ENCODE measurements around the gene POLR1D.

POLR1D gene

GRCh38 chr13:27599845-27600553, 21.7 kb upstream of the POLR1D start:
- H3K4me1 ChIP-seq (ENCODE audit: insufficient read depth, low read length), result peaks cover 13% of the 10 kb centered on the region
- no peaks in the 10 kb centered on the region for H3K9me3 ChIP-seq (ENCODE audit: control insufficient read depth, insufficient read depth, low read length)
- no peak overlapping the region for H3K9ac ChIP-seq (ENCODE audit: low read depth, low read length)
- H3K36me3 ChIP-seq (ENCODE audit: insufficient read depth, low read length), result no peaks in the 10 kb centered on the region

- H3K9me3 ChIP-seq (ENCODE audit: control insufficient read depth, insufficient read depth, low read length), result no peaks in the 10 kb centered on the region
- H3K4me1 ChIP-seq (ENCODE audit: insufficient read depth, low read length), result peaks cover 13% of the 10 kb centered on the region
- H3K36me3 ChIP-seq (ENCODE audit: insufficient read depth, low read length), result no peaks in the 10 kb centered on the region
- no peak overlapping the region for H3K9ac ChIP-seq (ENCODE audit: low read depth, low read length)
Measured at GRCh38 chr13:27600711-27601110, 21.0 kb upstream of the POLR1D start.

- no peaks in the 10 kb centered on the region for H3K9me3 ChIP-seq (ENCODE audit: control insufficient read depth, insufficient read depth, low read length)
- H3K36me3 ChIP-seq (ENCODE audit: insufficient read depth, low read length), result no peaks in the 10 kb centered on the region
- H3K9ac ChIP-seq (ENCODE audit: low read depth, low read length), result no peak overlapping the region
- peaks cover 13% of the 10 kb centered on the region for H3K4me1 ChIP-seq (ENCODE audit: insufficient read depth, low read length)
Measured at GRCh38 chr13:27601208-27601607, 20.5 kb upstream of the POLR1D start.

GRCh38 chr13:27601803-27602202, 19.9 kb upstream of the POLR1D start:
- Histone ChIP-seq H3K4me1 (ENCODE audit: insufficient read depth, low read length) (peaks cover 11% of the 10 kb centered on the region), H3K9me3 (ENCODE audit: control insufficient read depth, insufficient read depth, low read length) (no peaks in the 10 kb centered on the region), H3K36me3 (ENCODE audit: insufficient read depth, low read length) (no peaks in the 10 kb centered on the region), H3K9ac (ENCODE audit: low read depth, low read length) (no peak overlapping the region)

- H3K9ac ChIP-seq (ENCODE audit: low read depth, low read length), result no peak overlapping the region
- H3K4me1 ChIP-seq (ENCODE audit: insufficient read depth, low read length), result peaks cover 15% of the 10 kb centered on the region
- no peaks in the 10 kb centered on the region for H3K36me3 ChIP-seq (ENCODE audit: insufficient read depth, low read length)
- no peaks in the 10 kb centered on the region for H3K9me3 ChIP-seq (ENCODE audit: control insufficient read depth, insufficient read depth, low read length)
Measured at GRCh38 chr13:27605099-27605498, 16.6 kb upstream of the POLR1D start.

- H3K4me1 ChIP-seq (ENCODE audit: insufficient read depth, low read length), result peaks cover 9% of the 10 kb centered on the region
Measured at GRCh38 chr13:27605610-27606200, 16.0 kb upstream of the POLR1D start.

GRCh38 chr13:27607125-27607524, 14.6 kb upstream of the POLR1D start:
- no peak overlapping the region for H3K9ac ChIP-seq (ENCODE audit: low read depth, low read length)
- H3K9me3 ChIP-seq (ENCODE audit: control insufficient read depth, insufficient read depth, low read length), result no peaks in the 10 kb centered on the region

More at GRCh38 chr13:27605610-27606200, 16.0 kb upstream of the POLR1D start:
- no peak overlapping the region for H3K9ac ChIP-seq (ENCODE audit: low read depth, low read length)
- no peaks in the 10 kb centered on the region for H3K9me3 ChIP-seq (ENCODE audit: control insufficient read depth, insufficient read depth, low read length)
- no peaks in the 10 kb centered on the region for H3K36me3 ChIP-seq (ENCODE audit: insufficient read depth, low read length)

GRCh38 chr13:27613628-27614027, 8.1 kb upstream of the POLR1D start:
- Histone ChIP-seq H3K9ac (ENCODE audit: low read depth, low read length) (no peak overlapping the region), H3K4me1 (ENCODE audit: insufficient read depth, low read length) (peaks cover 9% of the 10 kb centered on the region; the same call in 1 of the 2 replicates), H3K9me3 (ENCODE audit: control insufficient read depth, insufficient read depth, low read length) (no peaks in the 10 kb centered on the region), H3K36me3 (ENCODE audit: insufficient read depth, low read length) (no peaks in the 10 kb centered on the region)

More at GRCh38 chr13:27607125-27607524, 14.6 kb upstream of the POLR1D start:
- H3K36me3 ChIP-seq (ENCODE audit: insufficient read depth, low read length), result no peaks in the 10 kb centered on the region
- peaks cover 9% of the 10 kb centered on the region for H3K4me1 ChIP-seq (ENCODE audit: insufficient read depth, low read length)

GRCh38 chr13:27617881-27618321, 3.8 kb upstream of the POLR1D start:
- H3K9ac ChIP-seq (ENCODE audit: low read depth, low read length), result no peak overlapping the region
- peaks cover 10% of the 10 kb centered on the region; the same call in 1 of the 2 replicates for H3K4me1 ChIP-seq (ENCODE audit: insufficient read depth, low read length)
- H3K36me3 ChIP-seq (ENCODE audit: insufficient read depth, low read length), result peaks cover 1% of the 10 kb centered on the region; the same call in 1 of the 2 replicates
- no peaks in the 10 kb centered on the region for H3K9me3 ChIP-seq (ENCODE audit: control insufficient read depth, insufficient read depth, low read length)

- Histone ChIP-seq H3K36me3 (ENCODE audit: insufficient read depth, low read length) (peaks cover 14% of the 10 kb centered on the region; the same call in 1 of the 2 replicates), H3K9me3 (ENCODE audit: control insufficient read depth, insufficient read depth, low read length) (no peaks in the 10 kb centered on the region), H3K9ac (ENCODE audit: low read depth, low read length) (peak overlapping the region; percentile 87), H3K4me1 (ENCODE audit: insufficient read depth, low read length) (peaks cover 13% of the 10 kb centered on the region; the same call in 1 of the 2 replicates)
Measured at GRCh38 chr13:27619093-27619727, 2.5 kb upstream of the POLR1D start.

- Histone ChIP-seq H3K36me3 (ENCODE audit: insufficient read depth, low read length) (peaks cover 15% of the 10 kb centered on the region; the same call in 1 of the 2 replicates), H3K9ac (ENCODE audit: low read depth, low read length) (peak overlapping the region; percentile 87), H3K4me1 (ENCODE audit: insufficient read depth, low read length) (peaks cover 14% of the 10 kb centered on the region; the same call in 1 of the 2 replicates), H3K9me3 (ENCODE audit: control insufficient read depth, insufficient read depth, low read length) (no peaks in the 10 kb centered on the region)
Measured at GRCh38 chr13:27619728-27620376, 1.8 kb upstream of the POLR1D start.

GRCh38 chr13:27620377-27621115, 1.1 kb upstream of the POLR1D start, which contains the start of gene LNX2:
LNX2 (minus strand) TSS chr13:27620529; CDS start chr13:27581703, 38,826 bp downstream.
- Histone ChIP-seq H3K36me3 (ENCODE audit: insufficient read depth, low read length) (peaks cover 18% of the 10 kb centered on the region), H3K9me3 (ENCODE audit: control insufficient read depth, insufficient read depth, low read length) (no peaks in the 10 kb centered on the region), H3K9ac (ENCODE audit: low read depth, low read length) (peak within 1 kb of the TSS; percentile 87), H3K4me1 (ENCODE audit: insufficient read depth, low read length) (peaks cover 14% of the 10 kb centered on the region; the same call in 1 of the 2 replicates)

- peaks cover 18% of the 10 kb centered on the region for H3K36me3 ChIP-seq (ENCODE audit: insufficient read depth, low read length)
- H3K9ac ChIP-seq (ENCODE audit: low read depth, low read length), result peak overlapping the region; percentile 87
- H3K4me1 ChIP-seq (ENCODE audit: insufficient read depth, low read length), result peaks cover 14% of the 10 kb centered on the region; the same call in 1 of the 2 replicates
- no peaks in the 10 kb centered on the region for H3K9me3 ChIP-seq (ENCODE audit: control insufficient read depth, insufficient read depth, low read length)
Measured at GRCh38 chr13:27621116-27621365, 651 bp upstream of the POLR1D start.
